SK-N-MC (cell line): Measurements from ENCODE around the gene ERGIC3.

Source experiments
- DNase-seq: peaks from one replicate; pipeline ENCODE4 v3.0.0-alpha.2; 2011; ENCODE audit warnings: low read depth, low spot score
- H3K27ac ChIP-seq: fragments of 200-600 bp; sonication (generic); 2 replicates; pipeline ENCODE4 v1.5.1; 2016; ENCODE audit warnings: mixed run types
- H3K36me3 ChIP-seq: fragments of 200-600 bp; sonication (generic); 2 replicates; pipeline ENCODE4 v1.6.1; 2017; ENCODE audit warnings: antibody characterized with exemption, low read length, mixed read lengths; ENCODE audit not compliant: insufficient read depth
- H3K4me3 ChIP-seq: fragments of 200-600 bp; sonication (generic); 2 replicates; pipeline ENCODE4 v1.5.1; 2016
- H3K9ac ChIP-seq: fragments of 200-600 bp; sonication (generic); 2 replicates; pipeline ENCODE4 v1.8.0; 2017; ENCODE audit warnings: mixed run types, mixed read lengths; ENCODE audit not compliant: insufficient read length
- H3K9me3 ChIP-seq: fragments of 200-600 bp; sonication (generic); 2 replicates; pipeline ENCODE4 v1.6.1; 2017; ENCODE audit warnings: low read depth, mild to moderate bottlenecking, antibody characterized with exemption, low read length, moderate library complexity, mixed read lengths
- EZH2 ChIP-seq: fragments of 200-600 bp; sonication (generic); IDR thresholded peaks from one replicate; pipeline ENCODE4 v1.6.1; 2017; ENCODE audit warnings: antibody characterized with exemption
- FOXP2 ChIP-seq: optimal IDR thresholded peaks from 2 replicates; pipeline ENCODE3; 2011; ENCODE audit warnings: mild to moderate bottlenecking, moderate library complexity; ENCODE audit not compliant: insufficient read depth; ENCODE audit errors: extremely low read length, control extremely low read depth
- POLR2AphosphoS5 ChIP-seq: IDR thresholded peaks from 2 replicates; pipeline ENCODE4 v1.6.1; 2012; ENCODE audit warnings: mild to moderate bottlenecking, low read depth, low read length, borderline replicate concordance

ERGIC3 gene

GRCh38 chr20:35555951-35556645 is 14.2 kb downstream of the ERGIC3 start:
- Histone ChIP-seq H3K36me3 (peaks cover 25% of the 10 kb centered on the region; the same call in 1 of the 2 replicates), H3K4me3 (no peak overlapping the region), H3K9me3 (no peaks in the 10 kb centered on the region), H3K9ac (no peak overlapping the region), H3K27ac (no peak overlapping the region)
- DNase-seq = no peak
- no peak for TF ChIP-seq FOXP2
- TF ChIP-seq POLR2AphosphoS5 = no peak
- TF ChIP-seq EZH2 = no peak

- Histone ChIP-seq H3K9ac (no peak overlapping the region), H3K9me3 (no peaks in the 10 kb centered on the region), H3K36me3 (peaks cover 18% of the 10 kb centered on the region; the same call in 1 of the 2 replicates), H3K4me3 (no peak overlapping the region), H3K27ac (no peak overlapping the region)
- TF ChIP-seq FOXP2 (no peak), EZH2 (no peak), POLR2AphosphoS5 (no peak)
- DNase-seq = no peak
Measured at GRCh38 chr20:35556871-35557270, 15.0 kb downstream of the ERGIC3 start.

DNA sequence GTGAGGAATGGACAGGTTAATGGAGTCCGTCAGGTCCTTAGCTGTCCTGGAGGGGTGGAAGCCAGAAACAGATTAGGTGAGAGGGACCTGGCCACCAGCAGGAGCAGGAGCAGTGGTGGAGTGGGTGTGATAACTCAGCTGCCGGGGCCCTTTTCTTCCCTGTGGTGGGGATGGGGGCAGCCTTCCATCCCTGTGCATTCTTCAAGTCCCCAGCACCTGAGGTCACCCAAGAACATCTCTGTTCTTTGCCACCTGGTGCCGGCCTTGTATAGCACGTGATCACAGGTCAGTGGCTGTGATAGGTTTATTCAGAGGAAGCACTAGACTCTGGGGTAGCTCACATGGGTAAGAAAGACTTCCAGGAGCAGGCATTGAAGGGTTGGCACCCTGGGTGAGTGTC is 16.6 kb downstream of the ERGIC3 start:
- peaks cover 11% of the 10 kb centered on the region; the same call in 1 of the 2 replicates for H3K36me3 ChIP-seq
- no peak overlapping the region for H3K27ac ChIP-seq
- TF ChIP-seq POLR2AphosphoS5 = no peak
- TF ChIP-seq FOXP2 = no peak
- no peak for TF ChIP-seq EZH2
- no peak overlapping the region for H3K9ac ChIP-seq
- no peak overlapping the region for H3K4me3 ChIP-seq
- no peaks in the 10 kb centered on the region for H3K9me3 ChIP-seq
- no peak for DNase-seq

DNA sequence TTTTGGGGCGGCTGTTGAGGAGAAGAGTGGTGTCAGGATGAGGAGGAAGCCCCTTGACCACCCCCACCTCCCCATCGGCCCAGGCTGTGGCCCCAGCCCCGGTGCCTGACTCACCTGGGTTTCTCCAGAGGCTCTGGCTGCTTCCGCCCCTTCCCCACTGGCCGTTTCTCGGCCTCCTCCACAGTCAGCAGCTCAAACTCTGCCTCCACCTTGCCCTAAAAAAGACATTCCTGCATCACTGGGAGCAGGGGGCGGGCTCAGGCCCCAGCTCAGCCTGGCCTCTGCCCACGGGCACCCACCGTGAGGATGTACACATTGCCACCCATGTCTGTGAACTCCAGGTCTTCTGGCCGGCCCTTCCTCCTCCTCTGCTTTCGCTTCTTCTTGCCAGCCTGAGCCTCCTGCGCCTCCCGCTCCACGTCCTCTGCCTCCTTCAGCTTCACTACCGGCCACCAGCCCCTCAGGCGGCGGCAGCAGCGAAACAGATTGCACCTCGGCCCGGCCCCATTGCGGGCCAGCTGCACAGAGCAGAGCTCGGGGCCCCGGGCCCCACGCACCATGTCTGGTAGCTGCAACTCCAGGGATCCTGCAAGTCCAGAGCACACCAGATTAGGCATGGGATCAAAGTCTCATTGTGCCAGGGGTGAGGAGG is 17.3 kb downstream of the ERGIC3 start:
- Histone ChIP-seq H3K36me3 (peaks cover 11% of the 10 kb centered on the region; the same call in 1 of the 2 replicates), H3K27ac (no peak overlapping the region), H3K4me3 (no peak overlapping the region), H3K9ac (no peak overlapping the region), H3K9me3 (no peaks in the 10 kb centered on the region)
- TF ChIP-seq EZH2 (no peak), POLR2AphosphoS5 (no peak), FOXP2 (no peak)
- no peak for DNase-seq

GRCh38 chr20:35560105-35560511 is 18.2 kb downstream of the ERGIC3 start:
- Histone ChIP-seq H3K9me3 (no peaks in the 10 kb centered on the region), H3K4me3 (no peak overlapping the region), H3K27ac (no peak overlapping the region), H3K9ac (no peak overlapping the region), H3K36me3 (peaks cover 3% of the 10 kb centered on the region; the same call in 1 of the 2 replicates)
- no peak for DNase-seq
- TF ChIP-seq POLR2AphosphoS5 (no peak), EZH2 (no peak), FOXP2 (no peak)

DNA sequence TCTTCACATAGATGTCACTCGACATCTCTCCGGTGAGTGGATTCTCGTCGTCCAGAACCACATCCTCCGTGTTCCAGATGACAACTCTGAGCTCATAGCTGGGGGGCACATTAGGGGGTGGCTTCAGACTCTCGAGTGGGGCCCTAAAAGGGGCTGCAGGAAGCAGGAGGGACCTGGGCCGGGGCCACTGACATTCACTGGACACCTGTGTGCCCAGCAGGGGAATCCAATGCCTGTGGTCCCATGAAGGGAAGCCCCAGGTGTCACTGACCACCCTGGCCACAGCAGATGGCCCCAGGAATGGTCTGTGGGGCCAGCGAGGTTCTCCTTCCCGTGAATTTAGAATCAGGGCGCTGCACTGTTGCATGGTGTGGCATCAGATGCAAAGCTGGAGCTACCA is 18.7 kb downstream of the ERGIC3 start:
- Histone ChIP-seq H3K9me3 (no peaks in the 10 kb centered on the region), H3K36me3 (no peaks in the 10 kb centered on the region; the same call in 1 of the 2 replicates), H3K9ac (no peak overlapping the region), H3K27ac (no peak overlapping the region), H3K4me3 (no peak overlapping the region)
- DNase-seq = no peak
- TF ChIP-seq POLR2AphosphoS5 = no peak
- no peak for TF ChIP-seq EZH2
- no peak for TF ChIP-seq FOXP2

- Histone ChIP-seq H3K4me3 (no peak overlapping the region), H3K9me3 (no peaks in the 10 kb centered on the region), H3K9ac (no peak overlapping the region), H3K36me3 (no peaks in the 10 kb centered on the region; the same call in 1 of the 2 replicates), H3K27ac (no peak overlapping the region)
- DNase-seq = no peak
- TF ChIP-seq EZH2 = no peak
- no peak for TF ChIP-seq FOXP2
- TF ChIP-seq POLR2AphosphoS5 = no peak
Measured at GRCh38 chr20:35561268-35561667, 19.4 kb downstream of the ERGIC3 start.

DNA sequence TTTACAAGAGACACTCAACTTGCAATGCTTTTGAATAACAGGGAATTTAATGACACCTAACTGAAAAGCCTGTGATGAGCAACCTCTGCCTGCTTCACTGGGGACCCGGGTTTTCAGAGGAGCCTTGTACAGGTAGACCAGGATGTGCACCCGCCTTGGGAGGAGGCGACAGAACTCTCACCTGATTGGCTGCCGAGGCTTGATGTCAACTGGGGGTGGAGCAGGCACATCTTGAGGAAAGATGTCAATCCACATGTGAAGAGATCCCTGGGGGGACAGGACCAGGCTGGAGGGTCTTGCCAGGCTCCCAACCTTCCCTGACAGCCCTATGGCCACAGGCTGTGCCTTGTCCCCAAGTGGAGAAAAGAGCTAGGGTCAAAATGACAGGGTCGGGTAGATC is 19.8 kb downstream of the ERGIC3 start:
- TF ChIP-seq FOXP2 = no peak
- no peak for TF ChIP-seq EZH2
- TF ChIP-seq POLR2AphosphoS5 = no peak
- H3K9ac ChIP-seq = no peak overlapping the region

More for the DNA sequence above, 19.8 kb downstream of the ERGIC3 start:
- Histone ChIP-seq H3K4me3 (no peak overlapping the region), H3K9me3 (no peaks in the 10 kb centered on the region), H3K27ac (no peak overlapping the region), H3K36me3 (no peaks in the 10 kb centered on the region; the same call in 1 of the 2 replicates)
- no peak for DNase-seq
